GM12878 (cell line): ENCODE results near the gene VBP1. TPM values are rescaled to one million over a fixed set of nuclear protein-coding genes. Genes with fewer than 3 reads are reported as not detected.

Source experiments
- ATAC-seq: fragments of 200-7000 bp; cut with Tn5 transposase; 3 replicates; pipeline ENCODE4 v1.9.1; 2020; ENCODE audit warnings: mild to moderate bottlenecking, moderate library complexity
- BruUV-seq: library from RNA; stranded (reverse); fragments of 400-500 nt; replicated peaks from 2 replicates; lab custom pipeline; 2021; lab: Mats Ljungman, UMichigan
- CTCF ChIA-PET: fragments of 300-600 bp; sonication (Branson Sonifier 250); formaldehyde crosslinking; extraction: SDS; loops from one replicate; lab custom pipeline; 2021; ENCODE audit warnings: inconsistent platforms; lab: Yijun Ruan, JAX
- POLR2A ChIA-PET: fragments of 350-600 bp; formaldehyde crosslinking; extraction: SDS; loops from one replicate; lab custom pipeline; 2021; ENCODE audit warnings: inconsistent platforms; lab: Charles Lee
- RAD21 ChIA-PET: fragments of 300-600 bp; sonication (Branson Sonifier 250); formaldehyde crosslinking; loops from one replicate; lab custom pipeline; 2023; ENCODE audit warnings: antibody characterized with exemption; ENCODE audit not compliant: unreplicated experiment; lab: Charles Lee
- SMC1A ChIA-PET: fragments of 300-600 bp; sonication (Branson Sonifier 250); formaldehyde crosslinking; loops from one replicate; lab custom pipeline; 2023; ENCODE audit not compliant: unreplicated experiment, uncharacterized antibody; lab: Charles Lee
- DNase-seq: peaks from one replicate; pipeline ENCODE4 v3.0.0-alpha.2; 2011; ENCODE audit warnings: low read depth, low spot score
- FAIRE-seq: peaks from 3 replicates; lab custom pipeline; 2011; peaks lifted over from hg19 to GRCh38; lab: Jason Lieb, UNC
- H2AFZ ChIP-seq: 2 replicates; pipeline ENCODE4 v1.6.0; 2011; ENCODE audit warnings: low read depth, low read length, control low read depth; ENCODE audit not compliant: control insufficient read depth
- H3K27ac ChIP-seq: 2 replicates; pipeline ENCODE4 v1.5.1; 2011; ENCODE audit warnings: control low read depth; ENCODE audit not compliant: control insufficient read depth, insufficient read depth
- H3K27me3 ChIP-seq, 2 experiments: replicated peaks in 1 of 2; 2 replicates each; pipeline versions ENCODE4 v1.6.0 to v1.6.1; 2011; ENCODE audit warnings: low read length in 1 of 2; ENCODE audit not compliant: control insufficient read depth in 2 of 2, insufficient read depth in 2 of 2
- H3K36me3 ChIP-seq, 2 experiments: 2 replicates each; pipeline ENCODE4 v1.5.1; 2011; ENCODE audit warnings: low read length in 1 of 2; ENCODE audit not compliant: control insufficient read depth in 2 of 2, insufficient read depth in 2 of 2
- H3K4me1 ChIP-seq: 2 replicates; pipeline ENCODE4 v1.6.1; 2011; ENCODE audit warnings: mild to moderate bottlenecking, low read length, moderate library complexity, mixed read lengths; ENCODE audit not compliant: control insufficient read depth, insufficient read depth
- H3K4me2 ChIP-seq: 2 replicates; pipeline ENCODE4 v1.6.0; 2011; ENCODE audit warnings: control low read depth; ENCODE audit not compliant: control insufficient read depth, insufficient read depth
- H3K4me3 ChIP-seq: fragments of 200-600 bp; sonication (generic); 2 replicates; pipeline ENCODE4 v1.5.1; 2016
- H3K79me2 ChIP-seq: 2 replicates; pipeline ENCODE4 v1.6.0; 2011; ENCODE audit warnings: low read length; ENCODE audit not compliant: control insufficient read depth, insufficient read depth
- H3K9ac ChIP-seq: 2 replicates; pipeline ENCODE4 v1.8.0; 2011; ENCODE audit warnings: low read length, control low read depth, mixed read lengths; ENCODE audit not compliant: control insufficient read depth, insufficient read depth
- H3K9me3 ChIP-seq: replicated peaks from 3 replicates; pipeline ENCODE4 v1.5.1; 2011; ENCODE audit warnings: mild to moderate bottlenecking, low read length; ENCODE audit not compliant: control insufficient read depth, insufficient read depth
- H4K20me1 ChIP-seq: 2 replicates; pipeline ENCODE4 v1.6.0; 2011; ENCODE audit not compliant: control insufficient read depth, insufficient read depth
- CTCF ChIP-seq, 3 experiments: IDR thresholded peaks in 2 of 3; conservative IDR thresholded peaks in 1 of 3; 2 replicates each; pipeline ENCODE4 v1.5.1; 2011; ENCODE audit warnings: low read depth in 3 of 3, low read length in 3 of 3, mild to moderate bottlenecking in 3 of 3, control low read depth in 2 of 3, moderate library complexity in 2 of 3, inconsistent platforms in 1 of 3, mixed read lengths in 1 of 3; ENCODE audit not compliant: control insufficient read depth in 2 of 3, insufficient read depth in 1 of 3; ENCODE audit errors: extremely low read depth in 1 of 3
- RELB ChIP-seq: fragments of 450-650 bp; IDR thresholded peaks from 2 replicates; pipeline ENCODE4 v1.6.1; 2017; ENCODE audit warnings: low read depth, mild to moderate bottlenecking, moderate library complexity
- in situ Hi-C: fragments of 300-500 bp; cut with MboI; formaldehyde crosslinking; loops from 9 replicates; pipeline ENCODE4 v1.14.3; 2018; ENCODE audit warnings: mixed read lengths
- intact Hi-C: fragments of 100-400 bp; cut with micrococcal nuclease; formaldehyde crosslinking; loops from one replicate; pipeline ENCODE4 v1.14.2; 2022; ENCODE audit not compliant: unreplicated experiment
- polyA plus RNA-seq, 11 experiments: library from polyadenylated mRNA; depleted of rRNA in 4 of 11; unstranded in 6 of 11; stranded (reverse) in 5 of 11; fragments of >200 nt; fragmentation: Nextera tagmentation in 4 of 11; fragmentation: Illumina TruSeq in 1 of 11; extraction: Ambion mirVana in 4 of 11; extraction: Trizol in 1 of 11; gene quantifications; 1 replicate in 1 of 11; 2 replicates in 10 of 11; pipeline versions ENCODE4 v1.2.1 to v1.2.3, GENCODE V29; 2011 to 2016; ENCODE audit warnings: inconsistent platforms in 2 of 11, missing spikeins in 2 of 11, low read depth in 1 of 11
- total RNA-seq, 4 experiments: library from RNA; depleted of rRNA in 3 of 4; stranded (reverse); fragments of >200 nt in 3 of 4; fragmentation: Illumina TruSeq in 1 of 4; extraction: Trizol in 1 of 4; gene quantifications; 2 replicates each; pipeline versions ENCODE4 v1.2.1 to v1.2.3, GENCODE V29; 2013 to 2021

VBP1 gene
- total and polyA plus RNA-seq, 10 of the 15 experiments (the other 5 are each of a cell fraction or from before 2014, with no cell fraction given) = 56.4 to 182 (median 102) TPM

GRCh38 chrX:155179346-155179997 is 36.8 kb upstream of the VBP1 start:
- H3K9me3 ChIP-seq = no peaks in the 10 kb centered on the region
- no peak for FAIRE-seq
- 0 out of 3 replicates have a peak, but pooled peaks have one; percentile 28 for ATAC-seq
- no peaks in the 10 kb centered on the region for H3K27me3 ChIP-seq
- H3K4me1 ChIP-seq = no peaks in the 10 kb centered on the region
- no peaks in the 10 kb centered on the region for H3K36me3 ChIP-seq
- no peaks in the 10 kb centered on the region for H4K20me1 ChIP-seq
- SMC1A ChIA-PET = interaction anchor here (0.6 kb wide), 1 partner anchor 141 kb away, joined by 3 read pairs; no protein-coding TSS in a partner anchor
- BruUV-seq = no TSS peak
- no peak overlapping the region for H3K9ac ChIP-seq
- H2AFZ ChIP-seq = no peak overlapping the region
- H3K79me2 ChIP-seq = no peaks in the 10 kb centered on the region
- POLR2A ChIA-PET = no interaction called here
- intact Hi-C loops = no loop called here
- no peak overlapping the region for H3K27ac ChIP-seq
- CTCF ChIA-PET = interaction anchor here (1.1 kb wide), 1 partner anchor 9 kb away, joined by 4 read pairs; no protein-coding TSS in a partner anchor
- TF ChIP-seq CTCF (IDR thresholded peaks at IDR 0.05 in 2 of 3, conservative IDR thresholded peaks at IDR 0.05 in 1 of 3; ENCODE audit: control insufficient read depth in 2 of 3, extremely low read depth in 1 of 3, insufficient read depth in 1 of 3, low read depth in 3 of 3, low read length in 3 of 3) = peak in 1 of 3 experiments; percentile 7; a peak in 1 of 6 replicates
- TF ChIP-seq RELB = no peak
- TF ChIP-seq, all 136 proteins: peak for 1
- in situ Hi-C loops = no loop called here
- no peak for DNase-seq
- Histone ChIP-seq H3K4me2 (no peak overlapping the region), H3K4me3 (no peak overlapping the region)
- RAD21 ChIA-PET = no interaction called here
